Immature natural killer cell (primary cell): ENCODE data around the gene ADARB2. TPM values are rescaled to one million over a fixed set of nuclear protein-coding genes. Genes with fewer than 3 reads are reported as not detected.
"Not testable (repeated sequence)": the region's sequence is repeated elsewhere in the genome, so short reads cannot be mapped to it uniquely, and the experiment has no call there.

Source experiments
- DNase-seq, 3 donors: peaks; one replicate each; pipeline ENCODE4 v3.0.0; 2022; ENCODE audit warnings: mixed read lengths in 1 of 3
- H3K27ac Mint-ChIP-seq, 6 donors: one replicate each; pipeline ENCODE4 v1.8.0; 2020; ENCODE audit warnings: mixed read lengths in 6 of 6, mild to moderate bottlenecking in 5 of 6, inconsistent platforms in 4 of 6, moderate library complexity in 3 of 6
- H3K27me3 Mint-ChIP-seq, 3 donors: one replicate each; pipeline ENCODE4 v1.8.0; 2020 to 2021; ENCODE audit warnings: low read depth in 3 of 3, mild to moderate bottlenecking in 3 of 3, mixed read lengths in 3 of 3, moderate library complexity in 3 of 3, inconsistent platforms in 1 of 3
- H3K36me3 Mint-ChIP-seq, 3 donors: one replicate each; pipeline ENCODE4 v1.8.0; 2020; ENCODE audit warnings: mixed read lengths in 3 of 3, inconsistent platforms in 2 of 3, mild to moderate bottlenecking in 2 of 3
- H3K4me1 Mint-ChIP-seq, 2 donors: one replicate each; pipeline ENCODE4 v1.8.0; 2020; ENCODE audit warnings: inconsistent platforms in 2 of 2, mild to moderate bottlenecking in 2 of 2, mixed read lengths in 2 of 2, moderate library complexity in 1 of 2
- H3K4me3 Mint-ChIP-seq, 5 donors: one replicate each; pipeline ENCODE4 v1.8.0; 2020; ENCODE audit warnings: mild to moderate bottlenecking in 5 of 5, mixed read lengths in 5 of 5, inconsistent platforms in 3 of 5, moderate library complexity in 3 of 5
- H3K9me3 Mint-ChIP-seq, 6 donors: one replicate each; pipeline ENCODE4 v1.8.0; 2020; ENCODE audit warnings: mild to moderate bottlenecking in 6 of 6, mixed read lengths in 6 of 6, inconsistent platforms in 4 of 6, moderate library complexity in 3 of 6
- polyA plus RNA-seq, 3 donors: library from polyadenylated mRNA; unstranded; fragments of 300-500 nt; fragmentation: Illumina TruSeq; gene quantifications; one replicate each; pipeline ENCODE4 v1.2.3, GENCODE V29; 2021

ADARB2 gene
- under 1 TPM in 1 of 3 donors, not detected in 2; 0.12 TPM for polyA plus RNA-seq

DNA sequence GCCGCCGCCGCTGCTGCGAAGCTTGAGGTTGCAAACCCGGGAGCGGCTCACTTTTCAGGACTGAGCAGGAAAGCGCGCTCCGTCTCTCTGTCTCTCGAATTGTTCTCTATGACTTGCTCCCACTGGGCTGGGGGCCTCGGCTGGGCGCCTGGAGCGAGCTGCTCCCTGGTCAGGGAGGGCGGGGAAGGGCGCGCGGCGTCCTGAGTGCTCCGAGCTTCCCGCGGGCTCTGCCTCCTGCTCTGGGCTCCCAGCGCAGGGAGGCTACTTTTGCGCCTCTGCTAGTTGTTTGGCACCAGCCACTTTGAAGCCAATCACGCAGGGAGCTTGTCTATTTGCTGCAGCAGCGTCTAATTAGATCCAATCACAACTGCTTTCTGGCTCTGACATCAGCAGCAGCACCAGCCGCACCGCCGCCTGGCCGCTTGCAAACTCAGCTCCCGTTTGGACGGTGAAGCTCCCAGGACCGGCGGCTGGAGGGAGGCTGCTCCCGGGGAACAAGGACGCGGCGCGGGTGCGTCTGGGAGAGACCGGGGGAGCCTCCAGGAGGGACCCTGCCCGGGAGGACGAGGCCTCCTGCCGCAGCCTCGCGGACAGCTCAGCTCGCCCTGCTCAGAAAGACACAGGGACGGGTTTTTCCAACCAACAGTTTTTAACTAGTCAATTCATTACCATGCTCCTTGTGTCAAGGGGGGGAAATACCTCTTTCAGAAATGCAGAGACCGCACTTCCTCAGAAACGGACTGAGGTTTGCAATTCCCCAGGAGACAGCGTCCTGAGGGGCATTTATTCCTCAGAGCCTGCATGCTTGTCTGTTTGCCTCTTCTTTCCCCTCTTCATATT lies at the start of gene ADARB2:
ADARB2 (minus strand) TSS at position 304 of the 840 bp plus-strand sequence.
- no peak for DNase-seq
- H3K27me3 Mint-ChIP-seq, result peaks cover 7 to 39% (median 14%) of the 10 kb centered on the region in 3 donors
- H3K4me1 Mint-ChIP-seq, result no peaks in the 10 kb centered on the region
- H3K4me3 Mint-ChIP-seq, result peak within 1 kb of the TSS in 1 of 5 donors; percentile 50
- H3K27ac Mint-ChIP-seq, result no peak within 1 kb of the TSS
- H3K36me3 Mint-ChIP-seq, result no peaks in the 10 kb centered on the region
- peaks cover 0 to 2% (median 0%) of the 10 kb centered on the region in 6 donors for H3K9me3 Mint-ChIP-seq

DNA sequence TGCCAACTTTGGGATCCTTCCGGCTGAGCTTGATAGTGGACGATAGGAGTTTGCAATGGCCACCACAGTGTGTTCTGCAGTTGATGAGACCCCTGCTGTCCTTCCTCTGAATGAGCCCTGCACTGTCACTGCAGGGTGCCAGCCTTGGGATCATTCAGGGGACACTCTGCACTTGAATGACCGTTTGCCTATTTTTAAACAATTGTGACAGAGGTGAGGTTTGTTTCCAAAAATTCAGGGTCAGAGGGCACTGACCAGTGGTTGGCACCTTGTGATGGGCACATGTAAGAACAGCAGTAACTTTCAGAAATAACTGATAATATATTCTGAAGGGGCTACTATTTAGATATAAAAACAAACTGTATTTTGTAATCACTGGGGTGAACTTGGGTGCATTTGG lies 48.5 kb upstream of the ADARB2 start:
- Mint-ChIP-seq H3K27ac (no peak overlapping the region), H3K36me3 (no peaks in the 10 kb centered on the region), H3K9me3 (no peaks in the 10 kb centered on the region), H3K4me1 (no peaks in the 10 kb centered on the region), H3K27me3 (peaks cover 2 to 14% (median 3%) of the 10 kb centered on the region in 3 donors), H3K4me3 (no peak overlapping the region)
- no peak for DNase-seq

GRCh38 chr10:1782841-1783240 lies 45.5 kb upstream of the ADARB2 start:
- no peaks in the 10 kb centered on the region for H3K9me3 Mint-ChIP-seq

DNA sequence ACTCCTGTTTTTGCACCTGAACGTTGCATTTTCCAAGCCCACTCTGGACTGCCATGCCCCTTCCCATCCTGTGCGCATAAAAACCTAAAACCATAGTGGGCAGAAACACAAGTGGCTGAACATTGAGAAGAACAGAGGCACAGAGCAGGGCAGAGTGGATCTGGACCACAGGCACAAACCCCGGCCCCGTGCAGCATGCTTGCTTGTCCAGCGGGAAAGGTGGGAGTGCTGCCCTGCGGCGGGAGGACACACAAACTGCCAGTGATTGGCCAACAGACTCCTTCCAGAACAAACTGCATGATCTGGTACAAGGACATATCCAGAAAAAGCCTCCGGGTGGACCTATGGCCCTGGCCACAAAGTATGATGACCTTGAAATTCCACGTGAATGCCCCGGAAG lies 42.5 kb upstream of the ADARB2 start:
- H3K36me3 Mint-ChIP-seq, result no peaks in the 10 kb centered on the region
- H3K27ac Mint-ChIP-seq, result no peak overlapping the region
- H3K27me3 Mint-ChIP-seq, result peaks cover 2 to 6% (median 3%) of the 10 kb centered on the region in 3 donors
- DNase-seq, result no peak
- H3K4me1 Mint-ChIP-seq, result no peaks in the 10 kb centered on the region
- H3K9me3 Mint-ChIP-seq, result no peaks in the 10 kb centered on the region
- H3K4me3 Mint-ChIP-seq, result no peak overlapping the region

More at GRCh38 chr10:1782841-1783240, 45.5 kb upstream of the ADARB2 start:
- Mint-ChIP-seq H3K36me3 (no peaks in the 10 kb centered on the region), H3K27me3 (peaks cover 2 to 7% (median 3%) of the 10 kb centered on the region in 3 donors), H3K4me3 (no peak overlapping the region), H3K4me1 (no peaks in the 10 kb centered on the region), H3K27ac (no peak overlapping the region)
- no peak for DNase-seq

- peaks cover 0 to 2% (median 0%) of the 10 kb centered on the region in 6 donors for H3K9me3 Mint-ChIP-seq
- H3K4me3 Mint-ChIP-seq, result no peak overlapping the region
- H3K27me3 Mint-ChIP-seq, result peaks cover 0 to 2% (median 2%) of the 10 kb centered on the region in 3 donors
- DNase-seq, result no peak
- H3K27ac Mint-ChIP-seq, result no peak overlapping the region
- H3K4me1 Mint-ChIP-seq, result no peaks in the 10 kb centered on the region
- no peaks in the 10 kb centered on the region for H3K36me3 Mint-ChIP-seq
These were observed 41.1 kb upstream of the ADARB2 start for GRCh38 chr10:1778375-1778969.

DNA sequence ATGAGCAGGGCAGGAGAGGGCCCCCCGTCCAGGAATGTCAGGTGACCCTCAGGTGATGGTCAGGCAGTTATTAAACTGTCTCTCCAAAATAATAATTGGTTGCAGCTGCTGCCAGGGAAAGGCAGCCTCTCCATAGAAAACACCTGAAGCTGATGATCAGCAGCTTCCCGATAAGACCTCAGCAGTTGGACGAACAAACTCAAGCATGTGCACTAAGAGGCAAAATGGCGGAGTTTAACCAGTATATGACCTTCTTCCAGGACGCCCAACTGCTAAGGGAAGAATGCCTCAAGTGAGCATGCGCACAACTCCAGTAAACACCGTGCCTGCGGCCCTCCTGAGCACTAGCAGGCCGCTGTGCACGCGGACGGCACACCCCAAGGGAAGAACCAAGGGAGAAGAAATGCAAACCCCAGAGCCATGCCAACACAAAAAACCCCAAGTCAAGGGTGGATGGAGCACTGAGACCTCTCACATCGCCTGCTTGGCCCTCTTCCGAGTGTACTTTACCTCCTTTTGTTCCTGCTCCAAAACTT lies 38.9 kb upstream of the ADARB2 start:
- Mint-ChIP-seq H3K9me3 (peaks cover 0 to 2% (median 0%) of the 10 kb centered on the region in 6 donors), H3K36me3 (no peaks in the 10 kb centered on the region), H3K27ac (peak overlapping the region in 1 of 6 donors; percentile 40), H3K4me1 (no peaks in the 10 kb centered on the region), H3K27me3 (peaks cover 0 to 4% (median 2%) of the 10 kb centered on the region in 3 donors), H3K4me3 (no peak overlapping the region)
- DNase-seq, result no peak

GRCh38 chr10:1774796-1775195 lies 37.5 kb upstream of the ADARB2 start:
- no peak for DNase-seq
- Mint-ChIP-seq H3K36me3 (no peaks in the 10 kb centered on the region), H3K27ac (no peak overlapping the region), H3K4me3 (no peak overlapping the region), H3K27me3 (peaks cover 0 to 4% (median 2%) of the 10 kb centered on the region in 3 donors), H3K9me3 (peaks cover 0 to 2% (median 0%) of the 10 kb centered on the region in 6 donors), H3K4me1 (no peaks in the 10 kb centered on the region)

DNA sequence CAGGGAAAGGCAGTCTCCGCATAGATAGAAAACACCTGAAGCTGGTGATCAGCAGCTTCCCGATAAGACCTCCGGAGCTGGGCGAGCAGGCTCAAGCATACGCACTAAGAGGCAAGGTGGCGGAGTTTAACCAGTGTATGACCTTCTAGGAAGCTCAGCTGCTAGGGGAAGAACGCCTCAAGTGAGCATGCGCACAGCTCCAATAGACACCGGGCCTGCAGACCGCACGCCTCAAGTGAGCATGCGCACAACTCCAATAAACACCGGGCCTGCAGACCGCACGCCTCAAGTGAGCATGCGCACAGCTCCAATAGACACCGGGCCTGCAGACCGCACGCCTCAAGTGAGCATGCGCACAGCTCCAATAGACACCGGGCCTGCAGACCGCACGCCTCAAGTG lies 35.9 kb upstream of the ADARB2 start:
- H3K27me3 Mint-ChIP-seq, H3K27ac Mint-ChIP-seq, H3K4me1 Mint-ChIP-seq, DNase-seq, H3K36me3 Mint-ChIP-seq, H3K4me3 Mint-ChIP-seq, H3K9me3 Mint-ChIP-seq: not testable (repeated sequence)

GRCh38 chr10:1766049-1766448 lies 28.7 kb upstream of the ADARB2 start:
- Mint-ChIP-seq H3K4me3 (no peak overlapping the region), H3K9me3 (peaks cover 0 to 2% (median 0%) of the 10 kb centered on the region in 6 donors), H3K36me3 (no peaks in the 10 kb centered on the region), H3K27ac (no peak overlapping the region), H3K27me3 (peaks cover 0 to 7% (median 3%) of the 10 kb centered on the region in 3 donors), H3K4me1 (no peaks in the 10 kb centered on the region)
- no peak for DNase-seq

DNA sequence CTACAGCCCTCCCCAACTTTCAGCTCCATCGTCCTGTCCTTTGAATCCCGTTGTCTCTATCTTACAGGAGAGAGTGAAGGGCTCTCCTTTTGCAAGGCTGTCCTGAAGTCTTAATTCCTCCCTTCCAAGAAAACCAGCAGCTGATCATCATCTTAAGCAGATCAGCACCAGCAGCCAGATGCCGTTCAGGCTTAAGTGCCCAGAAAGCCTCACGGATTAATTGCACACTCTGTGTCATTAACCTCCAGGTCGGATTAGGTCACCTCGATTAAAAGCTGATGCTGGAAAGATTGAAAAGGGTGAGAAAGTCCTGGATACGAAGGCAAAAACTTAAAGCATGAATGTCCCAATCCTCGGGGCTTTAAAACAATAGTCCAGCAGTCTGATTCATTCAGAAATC lies 24.8 kb upstream of the ADARB2 start:
- Mint-ChIP-seq H3K27ac (no peak overlapping the region), H3K4me1 (no peaks in the 10 kb centered on the region), H3K4me3 (no peak overlapping the region), H3K9me3 (peaks cover 0 to 12% (median 4%) of the 10 kb centered on the region in 6 donors), H3K27me3 (peaks cover 0 to 8% (median 4%) of the 10 kb centered on the region in 3 donors), H3K36me3 (no peaks in the 10 kb centered on the region)
- no peak for DNase-seq

DNA sequence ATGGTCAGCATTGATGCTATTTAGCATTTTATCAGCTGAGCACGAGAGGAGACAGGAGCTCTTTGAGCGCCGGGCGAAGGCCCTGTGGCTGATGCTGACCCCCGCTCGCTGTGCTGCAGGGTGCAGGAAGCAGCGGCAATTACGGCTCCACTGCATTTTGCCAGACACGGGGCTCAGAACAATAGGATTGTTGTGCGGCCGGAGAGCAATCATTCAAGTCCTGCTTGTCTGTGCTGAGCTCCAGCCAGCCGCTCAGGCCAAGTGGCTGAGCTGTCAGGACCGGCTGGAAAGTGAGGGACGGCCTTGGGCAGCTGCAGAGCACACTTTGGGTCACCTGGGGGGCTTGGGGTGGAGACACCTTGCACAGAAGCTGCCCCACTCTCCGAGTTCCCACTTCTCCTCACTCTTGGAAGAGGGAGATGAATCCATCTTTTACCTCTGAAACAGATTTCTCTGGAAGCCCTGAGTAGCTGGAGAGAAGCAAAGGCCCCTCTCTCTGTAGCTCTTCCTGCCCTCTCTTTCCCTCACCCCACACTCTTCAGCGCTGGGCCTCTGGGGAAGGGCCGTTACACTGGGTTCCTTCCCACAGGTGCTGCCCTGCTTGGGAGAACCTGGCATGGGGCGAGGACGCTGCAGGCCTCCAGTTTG lies 17.3 kb upstream of the ADARB2 start:
- peaks cover 1 to 25% (median 7%) of the 10 kb centered on the region in 6 donors for H3K9me3 Mint-ChIP-seq
- peak overlapping the region in 1 of 6 donors; percentile 18 for H3K27ac Mint-ChIP-seq
- no peak for DNase-seq
- H3K4me1 Mint-ChIP-seq, result no peaks in the 10 kb centered on the region
- no peak overlapping the region for H3K4me3 Mint-ChIP-seq
- H3K27me3 Mint-ChIP-seq, result peaks cover 2 to 8% (median 8%) of the 10 kb centered on the region in 3 donors
- H3K36me3 Mint-ChIP-seq, result no peaks in the 10 kb centered on the region

DNA sequence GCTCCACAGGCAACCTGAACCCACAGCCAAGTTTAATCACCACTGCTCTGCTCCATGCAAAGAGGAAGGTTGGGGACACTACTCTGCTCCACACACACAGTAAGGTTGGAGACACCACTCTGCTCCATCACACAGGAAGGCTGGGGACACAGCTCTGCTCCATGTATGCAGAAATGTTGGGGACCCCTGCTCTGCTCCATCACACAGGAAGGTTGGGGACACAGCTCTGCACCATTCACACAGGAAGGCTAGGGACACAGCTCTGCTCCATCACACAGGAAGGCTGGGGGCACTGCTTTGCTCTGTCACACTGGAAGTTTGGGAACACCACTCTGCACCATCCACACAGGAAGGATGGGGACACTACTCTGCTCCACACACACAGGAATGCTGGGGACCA lies 14.8 kb upstream of the ADARB2 start:
- H3K27me3 Mint-ChIP-seq, result peaks cover 2 to 10% (median 4%) of the 10 kb centered on the region in 3 donors
- no peak overlapping the region for H3K27ac Mint-ChIP-seq
- no peak for DNase-seq
- H3K4me3 Mint-ChIP-seq, result no peak overlapping the region
- H3K36me3 Mint-ChIP-seq, result peaks cover 0 to 3% (median 0%) of the 10 kb centered on the region in 3 donors
- H3K9me3 Mint-ChIP-seq, result peaks cover 1 to 23% (median 13%) of the 10 kb centered on the region in 6 donors
- H3K4me1 Mint-ChIP-seq, result no peaks in the 10 kb centered on the region

- H3K4me3 Mint-ChIP-seq, result no peak overlapping the region
- no peak for DNase-seq
- H3K9me3 Mint-ChIP-seq, result peaks cover 1 to 23% (median 11%) of the 10 kb centered on the region in 6 donors
- no peaks in the 10 kb centered on the region for H3K4me1 Mint-ChIP-seq
- peaks cover 2 to 10% (median 2%) of the 10 kb centered on the region in 3 donors for H3K27me3 Mint-ChIP-seq
- H3K27ac Mint-ChIP-seq, result no peak overlapping the region
- peaks cover 0 to 3% (median 0%) of the 10 kb centered on the region in 3 donors for H3K36me3 Mint-ChIP-seq
These were observed 10.3 kb upstream of the ADARB2 start for GRCh38 chr10:1747590-1748157.
